Embryonic facial prominence (tissue), 1 donor: ENCODE results near the gene SPINK1.
"Not testable (repeated sequence)": the region's sequence is repeated elsewhere in the genome, so short reads cannot be mapped to it uniquely, and the experiment has no call there.

Experiments used
- DNase-seq: peaks from one replicate; pipeline ENCODE4 v3.0.0-alpha.2; 2016; ENCODE audit errors: extremely low spot score

Gene SPINK1, protein sequence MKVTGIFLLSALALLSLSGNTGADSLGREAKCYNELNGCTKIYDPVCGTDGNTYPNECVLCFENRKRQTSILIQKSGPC

DNA sequence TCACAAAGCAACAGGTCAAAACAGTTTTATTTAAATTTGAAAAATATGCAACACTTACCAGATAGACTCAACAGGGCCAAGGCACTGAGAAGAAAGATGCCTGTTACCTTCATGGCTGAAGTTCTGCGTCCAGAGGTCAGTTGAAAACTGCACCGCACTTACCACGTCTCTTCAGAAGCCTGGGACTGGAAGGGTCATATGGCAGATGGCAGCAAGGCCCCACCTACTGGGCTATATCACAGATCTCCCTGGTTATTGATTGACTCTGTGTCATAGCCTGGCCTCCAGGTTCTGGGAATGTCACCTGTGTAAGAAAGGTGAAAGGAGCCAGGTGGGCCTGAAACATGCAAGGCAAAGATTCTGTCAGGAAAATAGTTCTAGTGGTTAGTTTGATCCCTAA, at the start of gene SPINK1:
Gene SPINK1 (minus strand): TSS at position 207 of the 400 bp plus-strand sequence. CDS start 94 bp downstream, at position 113.
- DNase-seq, result no peak

DNA sequence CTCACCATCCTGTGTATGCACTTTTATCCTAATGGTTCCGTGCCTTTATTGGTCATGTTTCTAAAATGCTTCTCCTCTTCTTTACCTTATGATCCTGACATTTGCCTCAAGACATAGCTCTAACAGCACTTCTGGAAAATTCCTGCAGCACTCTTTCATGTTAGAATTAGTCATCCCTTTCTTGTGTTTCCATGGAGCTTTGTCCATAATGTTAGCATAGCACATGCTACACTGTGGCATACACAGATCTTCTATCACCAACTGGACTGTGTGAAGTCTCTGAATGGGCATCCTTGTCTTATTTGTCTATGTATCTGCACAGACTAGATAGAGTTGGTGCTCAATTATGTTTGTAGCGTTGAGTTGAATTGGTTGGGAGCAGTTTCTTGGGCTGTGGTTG, 49.0 kb upstream of the SPINK1 start:
- no peak for DNase-seq

DNA sequence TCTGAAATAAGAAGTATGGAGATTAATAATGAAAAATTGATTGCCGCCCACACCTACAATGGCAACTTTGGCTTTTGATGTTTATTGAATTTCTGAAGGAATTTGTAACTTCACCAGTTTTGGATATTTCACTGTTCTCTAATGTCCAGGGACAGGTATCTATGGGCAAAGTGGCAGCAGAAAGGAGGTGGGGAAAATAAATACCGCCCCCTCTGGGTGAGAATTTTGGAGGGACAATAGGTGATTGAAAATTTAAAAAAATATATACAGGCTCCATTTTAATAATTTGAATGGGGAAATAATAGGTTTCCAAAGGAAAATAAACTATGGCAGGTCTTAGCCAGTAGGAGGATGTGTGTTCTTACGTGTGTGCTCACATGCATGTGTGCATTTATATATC, 48.3 kb upstream of the SPINK1 start:
- DNase-seq, result no peak

DNA sequence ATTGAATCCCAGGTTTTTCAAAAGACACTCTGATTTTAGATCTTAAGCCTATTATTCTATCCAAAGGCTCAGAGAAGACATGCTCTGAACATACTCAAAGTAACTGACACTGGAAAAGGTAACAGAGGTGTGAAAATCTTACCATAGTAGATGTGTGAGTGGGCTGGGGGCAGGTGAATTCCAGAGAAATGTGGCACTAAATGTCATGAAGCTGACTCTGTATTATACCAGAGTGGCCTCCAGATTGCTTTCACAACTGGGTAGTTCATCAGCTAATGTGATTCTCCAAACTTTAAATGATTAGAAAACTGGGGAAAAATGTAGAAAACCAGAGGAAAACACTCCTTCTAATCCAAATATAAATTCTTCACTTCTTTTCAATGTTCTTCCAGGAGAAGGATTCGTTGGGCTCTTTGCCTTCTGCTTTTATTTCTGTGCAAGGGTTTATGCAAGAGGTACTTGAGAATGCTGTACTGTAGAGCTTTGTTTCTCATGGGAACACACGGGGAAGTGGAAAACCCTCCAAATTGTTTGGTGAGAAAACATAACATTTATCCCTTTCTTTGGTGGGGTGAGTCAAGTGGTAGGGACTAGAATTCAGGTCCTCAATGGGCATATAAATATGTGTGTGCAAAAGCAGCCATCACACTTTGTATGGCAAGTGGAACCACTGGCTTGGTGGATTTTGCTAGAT, 46.7 kb upstream of the SPINK1 start, which contains the start of gene SCGB3A2:
Gene SCGB3A2 (plus strand): TSS at position 646 of the 694 bp plus-strand sequence. CDS start 93 bp downstream, outside the sequence.
- no peak for DNase-seq

DNA sequence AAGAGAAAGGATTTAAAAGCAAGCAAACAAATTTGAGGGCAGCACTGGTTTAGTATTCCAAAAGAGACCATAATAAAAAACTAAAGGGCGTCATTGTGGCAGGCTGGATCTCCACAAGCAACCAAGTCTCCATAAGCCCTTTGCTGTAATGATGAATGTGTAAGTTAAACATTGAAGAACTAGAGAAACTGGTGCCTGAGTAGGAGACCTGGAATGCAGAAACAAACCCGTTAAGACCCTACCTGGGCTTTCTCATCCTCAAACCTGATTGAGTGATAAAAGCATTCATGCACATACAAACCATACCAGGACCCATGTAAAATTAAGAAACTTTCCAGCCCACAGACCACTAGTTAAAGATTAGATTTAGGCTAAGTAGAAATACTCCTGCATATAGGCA, 45.2 kb upstream of the SPINK1 start:
- no peak for DNase-seq

DNA sequence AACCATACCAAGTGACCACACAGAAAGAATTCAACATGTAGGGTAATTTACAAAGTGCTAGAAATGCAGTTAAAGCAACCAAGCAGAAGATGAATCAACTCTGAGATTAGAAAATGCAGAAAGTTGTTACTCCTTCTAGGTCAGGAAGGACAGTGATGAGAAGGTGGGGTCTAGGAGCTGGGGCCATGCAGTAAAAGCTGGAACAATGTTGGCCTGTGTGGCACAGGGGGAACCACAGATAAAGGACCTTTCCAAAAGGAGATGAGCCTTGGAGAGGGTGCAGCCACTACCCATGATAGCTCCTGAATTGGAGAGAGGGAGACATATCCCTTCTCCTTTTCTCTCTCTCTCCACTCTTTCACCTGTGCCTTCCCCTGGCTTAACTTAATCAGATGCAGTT, 44.7 kb upstream of the SPINK1 start:
- no peak for DNase-seq

DNA sequence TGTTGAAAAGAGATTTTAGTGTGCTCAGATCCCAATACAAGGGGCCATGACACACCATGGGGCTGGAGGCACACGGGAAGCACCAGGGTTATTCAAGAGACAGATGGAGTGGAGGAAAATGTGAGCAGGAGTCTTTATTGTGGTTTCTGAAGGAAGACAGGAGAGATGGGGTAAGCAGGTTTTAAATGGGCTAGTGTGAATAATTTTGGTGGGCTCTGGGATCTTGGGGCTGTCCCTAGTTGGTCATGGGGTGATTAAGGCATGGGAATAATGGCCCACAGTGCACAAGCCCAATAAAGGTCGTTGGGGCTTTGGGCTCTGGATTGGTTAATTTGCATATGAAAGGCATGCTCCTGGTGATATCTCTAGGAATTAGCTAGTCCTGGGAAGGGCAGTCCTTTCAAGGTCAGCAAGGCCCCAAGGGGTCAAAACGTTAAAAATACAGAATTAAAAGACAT, 43.5 kb upstream of the SPINK1 start:
- DNase-seq, result no peak

DNA sequence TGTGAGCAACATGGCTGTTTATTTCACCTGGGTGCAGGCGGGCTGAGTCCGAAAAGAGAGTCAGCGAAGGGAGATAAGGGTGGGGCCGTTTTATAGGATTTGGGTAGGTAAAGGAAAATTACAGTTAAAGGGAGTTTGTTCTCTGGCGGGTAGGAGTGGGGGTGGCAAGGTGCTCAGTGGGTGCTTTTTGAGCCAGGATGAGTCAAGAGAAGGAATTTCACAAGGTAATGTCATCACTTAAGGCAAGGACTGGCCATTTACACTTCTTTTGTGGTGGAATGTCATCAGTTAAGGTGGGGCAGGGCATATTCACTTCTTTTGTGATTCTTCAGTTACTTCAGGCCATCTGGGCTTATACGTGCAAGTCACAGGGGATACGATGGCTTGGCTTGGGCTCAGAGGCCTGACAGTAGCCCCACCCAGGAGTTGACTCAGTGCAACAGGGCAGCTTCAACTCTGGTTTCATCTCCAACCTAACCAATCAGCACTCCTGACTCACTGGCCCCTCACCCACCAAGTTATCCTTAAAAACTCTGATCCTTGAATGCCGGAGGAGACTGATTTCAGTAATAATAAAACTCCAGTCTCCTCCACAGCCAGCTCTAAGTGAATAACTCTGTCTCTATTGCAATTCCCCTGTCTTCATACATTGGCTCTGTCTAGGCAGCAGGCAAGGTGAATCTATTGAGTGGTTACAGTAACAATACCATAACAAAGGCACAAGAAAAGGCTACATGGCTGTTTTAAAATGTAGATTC, 42.8 kb upstream of the SPINK1 start:
- DNase-seq, result not testable (repeated sequence)

DNA sequence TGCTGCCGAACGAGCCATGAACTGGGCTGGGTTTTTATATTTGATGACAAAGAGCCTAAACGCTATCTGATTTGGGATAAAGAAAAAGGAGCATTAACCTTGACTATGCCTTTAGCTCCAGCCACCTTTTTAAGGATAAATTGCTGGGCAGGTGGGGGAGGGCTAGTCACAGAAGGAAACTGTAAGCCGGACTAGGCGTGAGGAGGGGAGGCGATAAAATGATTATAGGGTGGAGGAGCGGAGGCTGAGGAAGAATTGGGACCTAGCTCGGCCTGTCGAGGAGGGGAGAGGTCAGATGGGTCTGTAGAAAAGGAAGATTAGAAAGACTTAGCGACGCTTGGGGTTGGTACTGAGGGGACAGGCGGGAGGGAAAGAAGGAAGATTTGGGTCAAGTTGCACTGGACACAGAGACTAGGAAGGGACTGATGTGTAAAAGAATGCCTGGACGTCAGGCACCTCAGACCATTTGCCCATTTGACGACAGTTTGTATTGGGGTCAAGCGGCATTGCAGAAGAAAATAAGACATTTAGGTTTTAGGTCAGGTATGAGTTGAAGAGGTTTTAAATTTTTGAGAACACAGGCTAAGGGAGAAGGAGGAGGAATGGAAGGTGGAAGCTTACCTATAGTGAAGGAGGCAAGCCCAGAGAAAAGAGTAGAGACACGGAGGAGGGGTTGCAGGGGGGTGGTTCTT, 41.4 kb upstream of the SPINK1 start:
- not testable (repeated sequence) for DNase-seq

DNA sequence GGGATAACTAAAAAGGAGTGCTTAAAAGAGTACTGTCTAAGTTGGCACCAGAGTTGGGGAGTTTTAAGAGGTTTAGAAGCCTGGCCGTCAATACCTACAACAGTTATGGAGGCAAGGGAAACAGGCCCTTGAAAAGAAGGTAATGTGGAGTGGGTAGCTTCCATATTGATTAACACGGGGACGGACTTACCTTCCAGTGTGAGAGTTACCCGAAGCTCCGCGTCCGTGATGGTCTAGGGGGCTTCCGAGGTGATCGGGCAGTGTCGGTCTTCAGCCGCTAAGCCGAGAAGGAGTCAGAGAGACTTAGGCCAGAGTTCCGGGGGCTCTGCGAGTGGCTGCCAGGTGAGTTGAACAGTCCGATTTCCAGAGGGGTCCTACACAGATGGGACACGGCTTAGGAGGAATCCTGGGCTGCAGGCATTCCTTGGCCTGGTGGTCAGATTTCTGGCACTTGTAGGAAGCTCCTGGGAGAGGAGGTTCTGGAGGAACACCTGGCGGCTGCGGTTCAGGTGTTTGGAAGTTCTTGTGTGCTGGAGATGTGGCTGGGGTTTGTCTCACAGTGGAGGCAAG, 40.6 kb upstream of the SPINK1 start:
- not testable (repeated sequence) for DNase-seq

DNA sequence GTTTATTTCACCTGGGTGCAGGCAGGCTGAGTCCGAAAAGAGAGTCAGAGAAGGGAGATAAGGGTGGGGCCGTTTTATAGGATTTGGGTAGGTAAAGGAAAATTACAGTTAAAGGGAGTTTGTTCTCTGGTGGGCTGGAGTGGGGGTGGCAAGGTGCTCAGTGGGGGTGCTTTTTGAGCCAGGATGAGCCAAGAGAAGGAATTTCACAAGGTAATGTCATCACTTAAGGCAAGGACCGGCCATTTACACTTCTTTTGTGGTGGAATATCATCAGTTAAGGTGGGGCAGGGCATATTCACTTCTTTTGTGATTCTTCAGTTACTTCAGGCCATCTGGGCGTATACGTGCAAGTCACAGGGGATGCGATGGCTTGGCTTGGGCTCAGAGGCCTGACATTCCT, 38.4 kb upstream of the SPINK1 start:
- DNase-seq, result not testable (repeated sequence)

DNA sequence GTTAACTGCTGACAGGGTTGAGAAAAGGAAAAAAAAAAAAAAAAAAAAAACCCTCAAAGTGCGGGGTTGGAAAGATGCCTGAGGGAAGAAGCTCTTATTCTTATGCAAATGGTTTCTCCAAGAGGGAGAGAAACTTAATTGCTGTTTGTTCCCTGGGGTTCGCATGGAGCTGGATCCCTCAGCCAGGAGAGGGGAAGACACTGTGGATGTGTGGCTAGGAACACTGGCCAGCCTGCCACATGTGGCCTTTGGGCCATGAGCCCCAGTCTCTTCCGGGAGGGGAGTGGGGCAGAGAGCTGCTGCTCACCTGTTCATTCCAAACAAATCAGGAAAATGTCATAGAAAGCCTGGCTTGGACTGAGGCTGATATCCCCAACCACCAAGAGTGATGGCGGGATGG, 37.6 kb upstream of the SPINK1 start:
- DNase-seq, result no peak

DNA sequence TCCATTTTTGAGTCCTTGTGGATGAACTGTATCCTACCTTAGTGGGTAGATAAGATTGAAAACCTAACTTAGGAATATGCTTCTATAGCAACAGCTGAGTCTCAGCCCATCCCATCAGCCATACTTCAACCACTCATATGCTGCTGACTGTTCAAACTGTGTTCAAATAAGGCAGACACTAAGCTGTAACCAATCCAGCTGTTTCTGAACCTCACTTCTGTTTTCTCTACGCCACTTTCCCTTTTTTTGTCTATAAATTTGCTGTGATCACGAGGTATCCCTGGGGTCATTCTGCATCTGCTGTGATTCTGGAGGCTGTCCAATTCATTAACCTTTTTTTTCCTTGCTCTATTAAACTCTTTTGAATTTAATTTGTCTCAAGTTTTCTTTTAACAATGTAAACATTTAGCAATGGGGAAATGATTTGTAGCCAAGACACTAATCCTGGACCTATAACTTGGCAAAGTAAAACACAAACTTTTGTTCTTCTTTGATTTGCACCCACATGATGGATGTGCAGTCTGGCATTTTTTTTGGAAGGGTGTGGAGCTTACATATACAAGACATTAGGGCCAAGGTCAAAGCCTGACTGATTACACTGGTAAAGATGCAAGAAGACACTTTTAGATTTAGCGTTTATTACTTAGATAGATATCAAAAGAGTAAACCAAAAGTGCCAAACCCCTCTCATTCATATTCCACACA, 32.1 kb upstream of the SPINK1 start:
- DNase-seq, result no peak

DNA sequence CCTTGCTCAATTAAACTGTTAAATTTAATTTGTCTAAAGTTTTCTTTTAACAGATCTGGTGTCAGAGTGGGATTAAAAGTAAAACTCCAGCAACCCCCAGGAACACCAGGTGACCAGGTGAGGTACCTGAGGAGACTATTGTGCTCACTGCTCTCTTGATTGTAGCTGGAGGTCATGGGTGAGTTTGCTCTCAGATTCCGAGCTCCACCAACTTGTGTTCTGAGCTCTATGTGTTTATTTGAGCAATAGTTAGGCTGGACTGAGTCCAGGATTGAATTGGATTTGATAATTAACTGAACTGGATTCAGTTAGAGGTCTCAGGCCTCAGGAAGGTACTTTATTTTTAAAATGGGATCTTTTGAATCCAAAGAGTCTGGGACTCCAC, 29.2 kb upstream of the SPINK1 start:
- DNase-seq, result no peak

DNA sequence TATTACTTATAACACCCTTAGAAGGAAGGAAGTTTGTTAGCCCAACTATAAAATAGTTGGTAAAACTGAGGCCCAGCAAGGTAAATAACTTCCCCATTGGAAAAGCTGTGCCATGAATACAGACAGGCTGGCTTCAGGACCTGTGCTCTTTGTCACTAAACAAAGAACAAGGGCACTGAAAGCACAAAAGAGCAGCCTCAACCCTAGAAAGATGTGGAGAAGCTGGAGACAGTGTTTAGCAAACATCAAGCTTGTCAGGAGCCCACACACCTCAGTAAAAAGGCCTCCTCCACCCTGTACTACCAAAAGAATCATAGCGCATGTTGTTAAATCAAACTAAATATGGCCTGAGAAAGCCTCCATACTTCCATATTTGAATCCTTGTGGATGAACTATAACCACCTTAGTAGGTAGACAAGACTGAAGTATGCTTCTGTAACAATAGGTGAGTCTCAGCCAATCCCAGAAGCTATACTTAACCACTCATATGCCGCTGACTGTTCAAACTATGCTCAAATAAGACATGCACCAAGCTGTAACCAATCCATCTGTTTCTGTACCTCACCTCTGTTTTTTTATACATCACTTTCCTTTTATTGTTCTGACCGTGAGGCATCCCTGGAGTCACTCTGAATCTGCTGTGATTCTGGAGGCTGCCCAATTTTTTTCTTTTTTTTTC, 28.6 kb upstream of the SPINK1 start:
- DNase-seq, result no peak

DNA sequence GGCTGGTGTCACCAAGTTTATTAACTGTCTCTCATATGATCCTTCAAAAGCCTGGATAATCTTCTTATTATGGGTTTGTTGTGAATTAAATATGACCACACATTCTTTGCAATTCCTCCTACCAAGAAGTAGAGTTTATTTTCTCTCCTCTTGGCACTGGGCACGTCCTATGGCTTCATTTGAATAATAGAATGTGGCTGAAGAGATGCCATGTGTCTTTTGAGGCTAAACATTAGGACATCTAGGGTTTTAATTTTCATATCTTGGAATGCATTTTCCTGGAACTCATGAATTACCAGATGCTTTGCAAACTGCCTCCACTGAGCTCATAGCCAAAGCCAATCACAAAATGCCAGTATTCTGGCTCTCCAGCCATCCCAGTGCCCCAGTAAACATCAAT, 27.1 kb upstream of the SPINK1 start:
- no peak for DNase-seq

DNA sequence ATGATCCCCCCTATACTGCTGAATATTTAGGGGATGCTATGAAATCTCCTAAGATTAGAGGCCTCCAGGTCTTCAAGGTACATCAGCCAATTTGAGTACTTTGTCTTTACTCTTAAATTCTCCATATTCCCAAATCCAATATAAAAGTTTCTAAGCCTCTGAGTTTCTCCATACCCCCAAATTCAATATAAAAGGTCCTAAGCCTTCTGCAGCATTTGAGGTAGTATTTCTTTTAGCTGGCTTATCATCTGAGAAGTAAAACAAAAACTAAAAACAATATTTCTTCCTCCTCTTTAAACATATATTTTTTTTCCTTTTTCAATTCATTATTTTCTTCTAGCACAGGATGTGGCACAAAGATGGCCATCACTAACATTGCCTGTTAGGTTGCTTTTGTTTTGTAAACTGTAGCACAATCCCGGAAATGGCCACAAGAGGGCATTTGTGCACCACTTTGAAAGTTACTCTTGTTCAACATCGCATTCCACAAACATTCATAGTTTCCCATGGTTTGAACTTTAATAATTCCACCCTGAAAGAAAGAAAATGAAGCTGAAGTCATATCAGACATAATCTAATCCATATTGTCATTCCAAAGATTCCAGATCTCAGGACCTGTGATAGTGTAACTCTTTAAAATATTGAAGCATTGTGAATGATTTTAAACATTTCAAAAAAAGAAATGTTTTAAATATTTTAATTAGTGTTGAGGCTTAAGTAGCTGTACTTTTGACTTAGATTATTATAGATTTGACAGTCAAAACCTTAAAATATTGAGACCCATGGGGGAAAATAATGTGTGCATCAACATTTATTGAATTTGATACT, 26.0 kb upstream of the SPINK1 start:
- peak; percentile 21 for DNase-seq

DNA sequence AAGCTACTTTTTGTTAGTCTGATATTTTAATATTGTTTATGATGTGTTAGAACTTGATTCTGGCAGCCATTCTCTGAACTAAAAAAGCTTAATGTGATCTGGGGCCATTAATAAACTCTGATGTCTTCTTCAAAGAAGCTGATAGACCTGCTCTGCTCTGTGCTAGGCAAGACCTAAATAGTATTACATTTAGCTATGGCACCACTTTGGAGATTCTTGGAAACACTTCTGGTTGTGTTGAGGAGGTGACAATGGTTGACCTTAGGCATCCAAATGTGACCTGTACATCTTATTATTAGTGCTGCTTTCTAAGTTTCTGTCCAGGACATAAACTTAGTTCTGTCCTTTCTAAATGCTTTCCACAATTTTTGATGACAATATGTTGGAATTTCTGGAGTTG, 25.3 kb upstream of the SPINK1 start:
- no peak for DNase-seq

DNA sequence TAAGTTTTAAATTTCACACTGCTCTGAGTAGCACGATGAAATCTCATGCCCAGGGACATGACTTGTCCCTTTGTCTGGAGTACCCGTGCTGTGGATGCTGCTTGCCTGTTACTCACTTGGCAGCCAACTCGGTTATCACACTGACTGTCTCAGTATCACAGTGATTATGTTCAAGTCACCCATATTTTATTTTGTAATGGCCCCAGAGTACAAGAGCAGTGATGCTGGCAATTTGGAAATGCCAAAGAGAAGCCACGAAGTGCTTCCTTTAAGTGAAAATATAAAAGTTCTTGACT, 24.3 kb upstream of the SPINK1 start:
- DNase-seq, result no peak
